PC-9 (cell line): ENCODE results near the gene KNCN. TPM values are rescaled to one million over a fixed set of nuclear protein-coding genes. Genes with fewer than 3 reads are reported as not detected.

Source experiments
- total RNA-seq: library from RNA; stranded (reverse); gene quantifications from 2 replicates; pipeline ENCODE4 v1.2.3, GENCODE V29; 2021

Gene KNCN
- total RNA-seq, 1 experiment from 2014 or later = not detected

Other genes starting within 250 kb of the KNCN start
- 65.9 and 66.3 TPM in 2 replicates for gene LRRC41, start 248.0 kb downstream of the KNCN start, total RNA-seq
- gene UQCRH, start 247.9 kb downstream of the KNCN start, total RNA-seq = 457 and 551 TPM in 2 replicates
- gene NSUN4, start 210.8 kb downstream of the KNCN start, total RNA-seq = 31.7 and 33.9 TPM in 2 replicates
- 19.1 and 23.8 TPM in 2 replicates for gene FAAH, start 157.3 kb downstream of the KNCN start, total RNA-seq
- gene DMBX1, start 61.8 kb downstream of the KNCN start, total RNA-seq = 0.79 and 1.0 TPM in 2 replicates
- gene MKNK1, start 52.6 kb upstream of the KNCN start, total RNA-seq = 103 and 112 TPM in 2 replicates
- 33.9 and 35.2 TPM in 2 replicates for gene MOB3C, start 65.2 kb upstream of the KNCN start, total RNA-seq
- gene ATPAF1, start 116.7 kb upstream of the KNCN start, total RNA-seq = 47.0 and 50.3 TPM in 2 replicates
- gene TEX38, start 120.2 kb upstream of the KNCN start, total RNA-seq = 0.45 TPM in 1 of 2 replicates, not detected in the other
- 71.1 and 95.4 TPM in 2 replicates for gene EFCAB14, start 167.5 kb upstream of the KNCN start, total RNA-seq
- gene CYP4B1, start 247.4 kb upstream of the KNCN start, total RNA-seq = 3.1 and 3.5 TPM in 2 replicates